ENCODE results near the gene KRTAP10-4.

GRCh38 chr21:44599264-44600029 is 25.9 kb downstream of the KRTAP10-4 start:
- TF ChIP-seq RFX5 (IDR thresholded peaks at IDR 0.05; ENCODE audit: low read depth, low read length) (no peak), CTCF (conservative IDR thresholded peaks at IDR 0.05; ENCODE audit: low read depth, low read length) (no peak), FOS (IDR thresholded peaks at IDR 0.05; ENCODE audit: low read depth, low read length) (no peak), CHD1 (IDR thresholded peaks at IDR 0.05; ENCODE audit: low read depth, low read length) (no peak), POLR2A (IDR thresholded peaks at IDR 0.05; ENCODE audit: low read depth, low read length) (no peak), USF2 (IDR thresholded peaks at IDR 0.05; ENCODE audit: low read depth, low read length) (no peak), MAZ (IDR thresholded peaks at IDR 0.05; ENCODE audit: borderline replicate concordance, low read depth, low read length) (no peak)

Data from IMR-90 (cell line).